IPS-15b (cell line): ENCODE measurements around the gene CCDC87.
"Not testable (repeated sequence)": the region's sequence is repeated elsewhere in the genome, so short reads cannot be mapped to it uniquely, and the experiment has no call there.

Source experiments
- H3K27me3 ChIP-seq: one replicate; pipeline ENCODE4 v1.6.1; 2013; ENCODE audit warnings: low read length; ENCODE audit not compliant: control insufficient read depth, insufficient read depth
- H3K36me3 ChIP-seq: one replicate; pipeline ENCODE4 v1.6.1; 2013; ENCODE audit warnings: low read length; ENCODE audit not compliant: control insufficient read depth, insufficient read depth
- H3K4me1 ChIP-seq: one replicate; pipeline ENCODE4 v1.6.1; 2013; ENCODE audit warnings: mild to moderate bottlenecking, low read length; ENCODE audit not compliant: control insufficient read depth, insufficient read depth
- H3K4me3 ChIP-seq: one replicate; pipeline ENCODE4 v1.5.1; 2013; ENCODE audit warnings: low read depth, low read length
- H3K9ac ChIP-seq: one replicate; pipeline ENCODE4 v1.6.1; 2013; ENCODE audit warnings: low read depth, mild to moderate bottlenecking, low read length
- H3K9me3 ChIP-seq: one replicate; pipeline ENCODE4 v1.6.1; 2013; ENCODE audit warnings: mild to moderate bottlenecking, low read length; ENCODE audit not compliant: control insufficient read depth, insufficient read depth

The CCDC87 gene, protein sequence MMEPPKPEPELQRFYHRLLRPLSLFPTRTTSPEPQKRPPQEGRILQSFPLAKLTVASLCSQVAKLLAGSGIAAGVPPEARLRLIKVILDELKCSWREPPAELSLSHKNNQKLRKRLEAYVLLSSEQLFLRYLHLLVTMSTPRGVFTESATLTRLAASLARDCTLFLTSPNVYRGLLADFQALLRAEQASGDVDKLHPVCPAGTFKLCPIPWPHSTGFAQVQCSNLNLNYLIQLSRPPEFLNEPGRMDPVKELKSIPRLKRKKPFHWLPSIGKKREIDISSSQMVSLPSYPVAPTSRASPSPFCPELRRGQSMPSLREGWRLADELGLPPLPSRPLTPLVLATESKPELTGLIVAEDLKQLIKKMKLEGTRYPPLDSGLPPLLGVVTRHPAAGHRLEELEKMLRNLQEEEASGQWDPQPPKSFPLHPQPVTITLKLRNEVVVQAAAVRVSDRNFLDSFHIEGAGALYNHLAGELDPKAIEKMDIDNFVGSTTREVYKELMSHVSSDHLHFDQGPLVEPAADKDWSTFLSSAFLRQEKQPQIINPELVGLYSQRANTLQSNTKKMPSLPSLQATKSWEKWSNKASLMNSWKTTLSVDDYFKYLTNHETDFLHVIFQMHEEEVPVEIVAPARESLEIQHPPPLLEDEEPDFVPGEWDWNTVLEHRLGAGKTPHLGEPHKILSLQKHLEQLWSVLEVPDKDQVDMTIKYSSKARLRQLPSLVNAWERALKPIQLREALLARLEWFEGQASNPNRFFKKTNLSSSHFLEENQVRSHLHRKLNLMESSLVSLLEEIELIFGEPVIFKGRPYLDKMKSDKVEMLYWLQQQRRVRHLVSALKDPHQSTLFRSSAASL

DNA sequence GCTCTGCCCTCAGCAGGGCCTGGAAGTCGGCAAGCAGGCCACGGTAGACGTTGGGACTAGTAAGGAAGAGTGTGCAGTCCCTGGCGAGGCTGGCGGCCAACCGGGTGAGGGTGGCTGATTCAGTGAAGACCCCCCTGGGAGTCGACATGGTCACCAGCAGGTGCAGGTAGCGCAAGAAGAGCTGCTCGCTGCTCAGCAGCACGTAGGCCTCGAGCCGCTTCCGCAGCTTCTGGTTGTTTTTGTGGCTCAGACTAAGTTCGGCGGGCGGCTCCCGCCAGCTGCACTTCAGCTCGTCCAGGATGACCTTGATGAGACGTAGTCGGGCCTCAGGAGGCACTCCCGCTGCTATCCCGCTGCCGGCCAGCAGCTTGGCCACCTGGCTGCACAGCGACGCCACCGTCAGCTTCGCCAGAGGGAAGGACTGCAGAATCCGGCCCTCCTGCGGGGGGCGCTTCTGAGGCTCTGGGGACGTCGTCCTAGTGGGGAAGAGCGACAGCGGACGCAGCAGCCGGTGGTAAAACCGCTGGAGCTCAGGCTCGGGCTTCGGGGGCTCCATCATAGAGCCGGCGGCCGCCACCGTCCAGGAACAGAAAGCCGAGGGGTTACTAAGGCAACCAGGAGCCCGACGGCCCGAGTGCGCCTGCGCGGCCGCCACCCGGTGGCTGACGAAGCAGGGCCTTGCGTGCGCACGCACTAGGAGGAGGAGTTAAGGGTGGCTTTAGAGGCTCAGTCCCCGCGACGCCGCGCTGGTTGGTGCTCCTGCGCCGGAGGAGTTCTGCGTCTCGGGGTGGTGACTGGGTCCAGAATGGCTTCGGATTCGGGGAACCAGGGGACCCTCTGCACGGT is at the start of gene CCDC87, which contains the start of gene CCS:
Gene CCDC87, minus strand, starts transcription at position 607 of the 846 bp plus-strand sequence. Its CDS starts 48 bp downstream, at position 559.
Gene CCS, plus strand, starts transcription at position 729 of the 846 bp plus-strand sequence. Its CDS starts 77 bp downstream, at position 806.
- no peaks in the 10 kb centered on the region for H3K27me3 ChIP-seq

DNA sequence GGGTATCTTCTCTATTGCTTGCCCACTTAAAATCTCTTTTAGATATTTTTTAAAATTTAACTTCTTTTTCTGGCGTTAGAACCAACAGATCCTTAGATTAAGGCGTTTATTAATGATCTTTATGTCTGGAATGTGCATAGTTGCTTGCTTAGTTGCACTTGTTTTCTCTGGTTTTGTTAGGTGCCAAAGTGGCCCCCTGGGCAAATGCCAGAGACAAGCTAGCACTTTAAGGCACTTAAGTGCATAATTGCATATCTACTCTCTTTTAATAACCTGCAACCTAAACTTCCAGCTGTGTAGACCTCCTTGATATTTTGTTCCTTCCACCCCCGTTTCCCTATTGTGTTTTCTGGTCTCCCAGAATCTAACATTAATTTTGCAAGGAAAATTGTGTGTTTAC is 49.0 kb upstream of the CCDC87 start:
- Histone ChIP-seq H3K27me3 (no peaks in the 10 kb centered on the region), H3K4me1 (peaks cover 11% of the 10 kb centered on the region), H3K36me3 (peaks cover 51% of the 10 kb centered on the region), H3K4me3 (peak overlapping the region; percentile 86), H3K9ac (no peak overlapping the region), H3K9me3 (no peaks in the 10 kb centered on the region)

More for the DNA sequence above, at the start of gene CCDC87, which contains the start of gene CCS:
- Histone ChIP-seq H3K4me3 (peak within 1 kb of the TSS; percentile 99), H3K9ac (peak within 1 kb of the TSS; percentile 89), H3K36me3 (no peaks in the 10 kb centered on the region), H3K9me3 (no peaks in the 10 kb centered on the region), H3K4me1 (no peaks in the 10 kb centered on the region)

DNA sequence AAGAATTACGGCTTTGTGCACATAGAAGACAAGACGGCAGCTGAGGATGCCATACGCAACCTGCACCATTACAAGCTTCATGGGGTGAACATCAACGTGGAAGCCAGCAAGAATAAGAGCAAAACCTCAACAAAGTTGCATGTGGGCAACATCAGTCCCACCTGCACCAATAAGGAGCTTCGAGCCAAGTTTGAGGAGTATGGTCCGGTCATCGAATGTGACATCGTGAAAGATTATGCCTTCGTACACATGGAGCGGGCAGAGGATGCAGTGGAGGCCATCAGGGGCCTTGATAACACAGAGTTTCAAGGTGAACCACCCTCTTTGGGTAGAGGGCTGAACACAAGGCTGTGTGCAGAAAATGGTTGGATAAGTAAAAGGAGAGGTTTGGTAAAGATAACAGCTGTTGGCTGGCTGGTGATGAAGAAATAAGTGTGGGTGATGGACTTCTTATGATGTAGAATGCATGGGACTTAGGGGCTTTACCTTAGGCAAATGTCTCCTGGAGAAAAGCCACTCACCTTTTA is 47.0 kb upstream of the CCDC87 start:
- H3K9me3 ChIP-seq, H3K27me3 ChIP-seq: not testable (repeated sequence)
- peaks cover 34% of the 10 kb centered on the region for H3K36me3 ChIP-seq
- peak overlapping the region; percentile 39 for H3K9ac ChIP-seq
- H3K4me3 ChIP-seq = peak overlapping the region; percentile 86
- peaks cover 11% of the 10 kb centered on the region for H3K4me1 ChIP-seq

DNA sequence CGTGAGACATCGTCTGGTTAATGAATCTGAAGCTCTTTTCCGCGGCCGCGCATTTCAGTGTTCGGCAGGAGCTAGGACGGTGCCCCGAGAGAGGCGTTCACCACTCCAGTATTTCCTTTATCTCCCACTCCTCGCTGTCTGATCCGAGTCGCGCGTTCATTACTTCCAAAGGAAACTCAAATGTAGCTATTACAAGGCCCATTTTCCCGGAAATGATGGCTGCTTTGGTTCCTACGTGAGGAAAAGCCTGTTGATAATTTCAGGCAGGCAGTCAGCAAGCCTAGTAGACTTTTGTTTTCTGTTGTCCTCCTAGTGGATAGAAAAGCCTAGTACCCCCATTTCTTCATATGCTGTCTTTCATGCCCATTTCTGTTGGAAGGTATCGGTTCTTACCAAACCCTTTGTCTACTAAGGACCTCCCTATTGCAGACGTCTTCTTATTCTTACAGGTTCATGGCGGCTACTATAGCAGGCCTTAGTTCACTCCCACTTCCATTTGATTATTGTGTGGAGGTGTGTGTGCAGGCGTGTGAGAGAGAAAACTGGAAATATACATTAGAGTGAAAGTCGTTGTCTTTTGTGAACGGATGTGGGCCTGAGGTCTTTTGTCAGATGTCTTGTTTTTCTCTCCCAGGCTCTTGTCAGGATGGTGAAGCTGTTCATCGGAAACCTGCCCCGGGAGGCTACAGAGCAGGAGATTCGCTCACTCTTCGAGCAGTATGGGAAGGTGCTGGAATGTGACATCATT is 46.4 kb upstream of the CCDC87 start:
- Histone ChIP-seq H3K4me3 (peak overlapping the region; percentile 86), H3K9me3 (no peaks in the 10 kb centered on the region), H3K9ac (peak overlapping the region; percentile 97), H3K4me1 (peaks cover 11% of the 10 kb centered on the region), H3K27me3 (no peaks in the 10 kb centered on the region), H3K36me3 (peaks cover 30% of the 10 kb centered on the region)

DNA sequence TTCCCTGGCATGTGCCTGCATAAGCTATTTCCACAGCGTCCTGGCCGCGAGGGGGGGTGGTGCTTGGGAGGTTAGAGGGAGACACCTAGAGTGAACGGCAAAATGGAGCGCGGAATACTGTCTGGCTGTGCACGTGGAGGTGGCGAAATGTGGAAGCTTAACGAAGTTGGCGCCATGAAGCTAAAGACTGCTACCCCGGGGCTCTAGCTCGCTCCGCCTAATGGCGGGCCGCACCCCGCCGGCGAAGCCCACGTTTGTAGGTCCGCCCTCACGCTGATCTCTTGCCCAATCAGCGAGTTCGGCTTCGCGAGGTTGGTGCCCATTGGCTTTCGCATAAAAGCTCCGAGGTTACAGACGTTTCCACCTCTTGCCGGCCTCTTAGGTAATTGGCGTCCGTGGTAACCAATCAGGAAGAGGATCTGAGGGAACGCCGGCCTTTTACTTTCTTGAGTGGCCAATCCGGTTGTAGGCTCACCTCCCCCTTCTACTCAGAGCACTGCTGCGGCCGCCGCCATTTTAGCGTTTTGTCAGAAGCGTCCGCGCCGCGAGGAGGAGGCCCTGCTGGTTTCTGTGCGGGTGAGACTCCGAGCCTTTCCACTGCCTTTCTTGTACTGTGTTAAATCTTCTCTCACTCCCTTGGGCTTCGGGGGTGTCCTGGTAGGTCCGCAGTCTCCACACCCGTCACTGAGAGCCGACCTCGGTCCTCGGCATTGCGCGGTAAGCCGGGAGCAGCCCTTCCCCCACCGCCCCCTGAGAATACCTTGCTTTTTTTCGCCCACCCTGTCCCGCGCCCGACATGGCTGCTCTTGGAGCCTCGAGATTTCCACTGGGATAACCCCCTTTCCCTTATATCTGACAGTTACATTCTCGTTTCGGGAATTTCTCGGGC is 45.6 kb upstream of the CCDC87 start, which contains the start of gene RBM4:
Gene RBM4, plus strand, starts transcription at position 527 of the 889 bp plus-strand sequence. CDS start 1,009 bp downstream, outside the sequence.
- peak within 1 kb of the TSS; percentile 97 for H3K9ac ChIP-seq
- peaks cover 21% of the 10 kb centered on the region for H3K36me3 ChIP-seq
- no peaks in the 10 kb centered on the region for H3K9me3 ChIP-seq
- H3K4me1 ChIP-seq = peaks cover 11% of the 10 kb centered on the region
- no peaks in the 10 kb centered on the region for H3K27me3 ChIP-seq
- peak within 1 kb of the TSS; percentile 86 for H3K4me3 ChIP-seq

DNA sequence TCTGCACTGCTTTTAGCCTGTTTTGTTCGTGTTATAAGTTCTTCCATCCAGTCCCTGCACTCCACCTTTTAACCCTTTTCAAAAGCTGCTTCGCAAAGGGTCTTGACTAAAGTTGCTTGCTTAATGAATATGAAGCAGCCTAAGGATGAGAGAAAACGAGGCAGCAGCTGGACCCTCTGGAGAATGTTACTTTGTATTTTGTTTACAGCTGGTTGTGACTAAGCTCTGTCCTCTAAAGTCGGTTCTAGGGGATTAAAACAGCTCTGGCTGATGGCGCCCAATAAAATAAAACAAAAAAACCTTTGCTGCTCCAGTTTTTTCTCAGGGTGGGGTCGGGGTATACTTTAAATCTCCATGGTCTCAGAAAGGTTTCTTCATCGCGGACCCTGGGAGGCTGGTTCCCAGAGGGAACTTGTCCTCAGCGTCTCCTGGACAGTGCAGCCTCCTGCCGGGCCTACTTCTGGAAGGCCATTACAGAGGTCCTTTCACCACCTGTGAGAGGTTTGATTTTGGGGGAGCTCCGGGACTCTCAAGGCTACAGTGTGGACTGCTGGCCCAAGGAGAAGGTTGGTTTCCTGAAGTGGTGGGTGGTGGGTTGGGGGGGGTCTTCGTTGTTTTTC is 44.8 kb upstream of the CCDC87 start:
- H3K36me3 ChIP-seq = peaks cover 17% of the 10 kb centered on the region
- peak overlapping the region; percentile 77 for H3K9ac ChIP-seq
- H3K9me3 ChIP-seq = no peaks in the 10 kb centered on the region
- peaks cover 11% of the 10 kb centered on the region for H3K4me1 ChIP-seq
- H3K4me3 ChIP-seq = peak overlapping the region; percentile 63
- H3K27me3 ChIP-seq = no peaks in the 10 kb centered on the region

DNA sequence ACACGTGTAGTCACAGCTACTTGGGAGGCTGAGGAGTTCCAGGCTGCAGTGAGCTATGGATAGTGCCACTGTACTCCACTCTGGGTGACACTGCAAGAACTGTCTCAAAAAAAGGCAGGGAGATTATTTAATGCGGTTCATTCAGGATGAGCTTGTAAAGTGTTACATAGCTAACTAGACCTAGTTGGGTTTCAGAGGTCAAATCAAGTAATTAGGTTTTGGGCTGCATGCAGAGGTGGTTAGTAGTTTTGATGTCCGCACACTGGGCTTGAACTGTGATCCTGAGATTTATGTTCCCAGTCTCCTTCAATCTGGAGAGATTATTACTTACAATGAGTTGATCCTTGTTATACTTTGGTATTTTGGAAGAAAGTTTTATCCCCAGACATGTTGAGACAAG is 43.5 kb upstream of the CCDC87 start:
- no peaks in the 10 kb centered on the region for H3K9me3 ChIP-seq
- no peak overlapping the region for H3K9ac ChIP-seq
- H3K4me1 ChIP-seq = peaks cover 7% of the 10 kb centered on the region
- no peaks in the 10 kb centered on the region for H3K27me3 ChIP-seq
- H3K36me3 ChIP-seq = peaks cover 16% of the 10 kb centered on the region
- H3K4me3 ChIP-seq = no peak overlapping the region

DNA sequence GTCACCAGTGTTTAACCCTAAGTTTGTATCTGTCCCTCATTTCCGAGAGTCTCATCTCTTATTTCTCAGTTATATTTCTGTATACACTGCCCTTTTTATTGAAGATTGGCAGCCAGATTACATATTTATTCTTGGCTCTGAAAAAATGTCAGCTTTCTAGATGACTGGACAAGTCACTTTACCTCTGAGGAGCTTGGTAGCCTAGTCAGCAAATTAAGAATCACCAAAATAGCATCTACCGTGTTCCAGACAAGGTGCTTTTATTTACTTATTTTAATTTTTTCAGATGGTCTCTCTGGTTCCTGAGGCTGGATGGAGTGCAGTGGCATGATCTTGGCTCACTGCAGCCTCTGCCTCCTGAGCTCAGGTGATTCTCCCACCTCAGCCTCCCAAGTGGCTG is 40.1 kb upstream of the CCDC87 start:
- peaks cover 20% of the 10 kb centered on the region for H3K36me3 ChIP-seq
- H3K4me3 ChIP-seq = no peak overlapping the region
- H3K27me3 ChIP-seq = no peaks in the 10 kb centered on the region
- no peaks in the 10 kb centered on the region for H3K4me1 ChIP-seq
- no peak overlapping the region for H3K9ac ChIP-seq
- no peaks in the 10 kb centered on the region for H3K9me3 ChIP-seq

DNA sequence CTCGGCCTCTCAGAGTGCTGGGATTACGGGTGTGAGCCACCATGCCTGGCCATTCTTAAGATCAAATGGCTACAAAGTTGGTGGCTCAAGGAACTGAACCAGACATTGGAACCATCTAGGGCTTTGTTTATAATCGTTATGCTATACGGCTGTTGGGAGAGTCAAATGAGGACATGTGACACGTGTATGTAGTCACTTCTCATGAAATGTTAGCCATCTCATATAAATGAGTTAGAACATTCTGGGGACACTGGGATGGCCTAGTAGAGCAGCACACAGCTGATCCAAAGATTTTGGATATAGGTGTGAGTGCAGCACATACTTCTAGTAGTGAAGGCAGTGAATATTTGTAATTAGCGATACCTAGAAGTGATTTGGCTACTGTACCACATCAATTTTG is 39.0 kb upstream of the CCDC87 start:
- Histone ChIP-seq H3K36me3 (peaks cover 31% of the 10 kb centered on the region), H3K9ac (no peak overlapping the region), H3K4me3 (no peak overlapping the region), H3K27me3 (no peaks in the 10 kb centered on the region), H3K9me3 (no peaks in the 10 kb centered on the region), H3K4me1 (no peaks in the 10 kb centered on the region)
